ENCODE results near the gene NEDD9.

Gene NEDD9

DNA sequence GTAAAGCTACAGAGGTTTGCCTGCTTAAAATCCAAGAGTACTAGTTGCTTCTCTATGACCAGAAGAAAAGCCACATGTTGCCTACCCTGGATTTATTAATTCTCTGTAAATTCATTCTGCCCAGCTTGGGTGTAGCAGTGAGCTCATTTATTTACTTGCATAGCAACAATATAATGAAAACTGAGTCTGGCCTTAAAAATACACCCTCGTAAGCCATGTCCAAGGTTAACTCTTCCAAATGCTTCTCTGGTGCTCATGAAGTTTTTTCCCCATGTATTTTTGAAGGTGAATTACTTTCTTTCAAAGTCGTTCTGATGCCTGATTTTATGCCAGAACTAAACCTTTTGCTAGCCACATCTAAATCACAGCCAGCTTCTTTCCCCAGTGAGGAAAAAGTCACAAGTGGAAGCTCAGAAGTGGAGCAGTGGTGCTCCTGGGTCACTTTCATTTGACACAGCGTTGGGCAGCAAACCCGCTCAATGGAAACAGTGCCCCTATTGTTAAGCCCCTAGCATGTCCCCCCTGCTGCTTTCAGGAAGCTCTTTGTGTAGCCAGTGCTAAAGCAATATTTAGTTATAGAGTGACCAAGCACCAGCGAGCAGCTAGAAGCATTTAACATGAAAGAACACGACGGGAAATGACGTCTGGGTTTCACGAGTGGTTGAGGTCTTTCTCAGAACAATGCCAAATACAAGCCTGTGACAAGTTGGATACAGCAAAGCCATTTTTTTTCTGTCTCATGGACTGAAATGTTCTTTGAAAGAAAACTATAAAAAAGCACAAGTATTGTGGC, 29.8 kb downstream of the NEDD9 start:
- TF ChIP-seq OVOL3 (tag by site-specific recombination; IDR thresholded peaks at IDR 0.05), result no peak
- TF ChIP-seq, protein P1, sequence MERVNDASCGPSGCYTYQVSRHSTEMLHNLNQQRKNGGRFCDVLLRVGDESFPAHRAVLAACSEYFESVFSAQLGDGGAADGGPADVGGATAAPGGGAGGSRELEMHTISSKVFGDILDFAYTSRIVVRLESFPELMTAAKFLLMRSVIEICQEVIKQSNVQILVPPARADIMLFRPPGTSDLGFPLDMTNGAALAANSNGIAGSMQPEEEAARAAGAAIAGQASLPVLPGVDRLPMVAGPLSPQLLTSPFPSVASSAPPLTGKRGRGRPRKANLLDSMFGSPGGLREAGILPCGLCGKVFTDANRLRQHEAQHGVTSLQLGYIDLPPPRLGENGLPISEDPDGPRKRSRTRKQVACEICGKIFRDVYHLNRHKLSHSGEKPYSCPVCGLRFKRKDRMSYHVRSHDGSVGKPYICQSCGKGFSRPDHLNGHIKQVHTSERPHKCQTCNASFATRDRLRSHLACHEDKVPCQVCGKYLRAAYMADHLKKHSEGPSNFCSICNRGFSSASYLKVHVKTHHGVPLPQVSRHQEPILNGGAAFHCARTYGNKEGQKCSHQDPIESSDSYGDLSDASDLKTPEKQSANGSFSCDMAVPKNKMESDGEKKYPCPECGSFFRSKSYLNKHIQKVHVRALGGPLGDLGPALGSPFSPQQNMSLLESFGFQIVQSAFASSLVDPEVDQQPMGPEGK (tag by site-specific recombination; IDR thresholded peaks at IDR 0.05), result no peak
- TF ChIP-seq SCRT2 (tag by site-specific recombination; IDR thresholded peaks at IDR 0.05), result peak; percentile 76
- no peak for TF ChIP-seq SP7 (tag by site-specific recombination; IDR thresholded peaks at IDR 0.05)
- CTCF ChIA-PET, result interaction anchor here (0.6 to 1.2 kb wide), 4 partner anchors 29 to 338 kb away, joined by 3 to 6 read pairs (median 5); no protein-coding TSS in a partner anchor
- POLR2A ChIA-PET, result interaction anchor here (1.7 kb wide), 1 partner anchor 30 kb away, joined by 5 read pairs; the partner anchor contains the start of gene NEDD9
- Histone ChIP-seq H3K4me1 (ENCODE audit: control insufficient read depth, insufficient read depth, low read length) (peaks cover 18% of the 10 kb centered on the region), H3K36me3 (ENCODE audit: control insufficient read depth in 2 of 2, insufficient read depth in 1 of 2, low read length in 2 of 2) (no peaks in the 10 kb centered on the region), H3K27ac (ENCODE audit: extremely low read depth, low read depth, low read length) (no peak overlapping the region; the same call in 1 of the 2 replicates), H3K4me3 (ENCODE audit: low read depth, low read length) (no peak overlapping the region), H3K9me3 (ENCODE audit: control insufficient read depth, insufficient read depth, low read depth, low read length) (no peaks in the 10 kb centered on the region)

DNA sequence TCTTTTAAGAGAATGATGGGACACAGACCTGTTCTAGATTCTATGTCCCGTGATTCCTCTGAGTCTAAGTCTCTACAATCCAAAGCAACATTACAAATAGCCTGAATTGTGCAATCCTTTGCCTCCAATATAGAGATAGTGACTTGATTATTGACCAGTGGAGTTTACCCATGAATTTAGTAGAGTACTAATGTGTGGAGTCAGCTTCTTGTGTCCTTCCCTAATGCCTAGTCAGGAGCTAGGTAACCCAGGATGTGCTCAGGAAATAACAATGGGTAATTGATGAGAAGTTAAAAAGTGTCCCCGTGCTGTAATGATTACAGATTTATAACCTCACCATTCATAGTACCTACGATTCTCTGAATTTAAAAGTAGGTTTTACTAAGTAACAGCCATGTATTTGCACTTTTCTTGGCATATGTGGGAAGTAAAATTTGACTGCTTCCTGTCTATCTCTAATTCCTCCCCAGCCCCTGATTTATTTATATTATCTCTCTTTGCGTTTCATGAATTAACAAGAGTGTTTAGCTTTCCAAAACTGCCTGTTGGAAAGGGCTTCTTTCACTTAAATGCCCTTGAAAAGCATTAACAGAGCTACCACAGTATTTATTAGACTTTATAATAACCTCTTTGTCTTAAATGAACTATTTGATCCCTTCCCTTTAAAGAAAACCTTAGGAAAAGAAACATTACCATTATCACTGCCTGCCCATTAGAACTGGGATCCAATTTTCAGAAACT, 30.5 kb downstream of the NEDD9 start:
- Histone ChIP-seq H3K27ac (ENCODE audit: extremely low read depth, low read depth, low read length) (no peak overlapping the region), H3K4me3 (ENCODE audit: low read depth, low read length) (no peak overlapping the region), H3K9me3 (ENCODE audit: control insufficient read depth, insufficient read depth, low read depth, low read length) (no peaks in the 10 kb centered on the region), H3K4me1 (ENCODE audit: control insufficient read depth, insufficient read depth, low read length) (peaks cover 17% of the 10 kb centered on the region), H3K36me3 (ENCODE audit: control insufficient read depth in 2 of 2, insufficient read depth in 1 of 2, low read length in 2 of 2) (no peaks in the 10 kb centered on the region)
- CTCF ChIA-PET, result interaction anchor here (0.9 to 1.1 kb wide), 2 partner anchors 30 to 294 kb away, joined by 6 read pairs; no protein-coding TSS in a partner anchor
- POLR2A ChIA-PET, result interaction anchor here (1.7 kb wide), 1 partner anchor 31 kb away, joined by 5 read pairs; the partner anchor contains the start of gene NEDD9
- no peak for TF ChIP-seq ZNF626 (tag by site-specific recombination; IDR thresholded peaks at IDR 0.05)
- TF ChIP-seq, protein P2, sequence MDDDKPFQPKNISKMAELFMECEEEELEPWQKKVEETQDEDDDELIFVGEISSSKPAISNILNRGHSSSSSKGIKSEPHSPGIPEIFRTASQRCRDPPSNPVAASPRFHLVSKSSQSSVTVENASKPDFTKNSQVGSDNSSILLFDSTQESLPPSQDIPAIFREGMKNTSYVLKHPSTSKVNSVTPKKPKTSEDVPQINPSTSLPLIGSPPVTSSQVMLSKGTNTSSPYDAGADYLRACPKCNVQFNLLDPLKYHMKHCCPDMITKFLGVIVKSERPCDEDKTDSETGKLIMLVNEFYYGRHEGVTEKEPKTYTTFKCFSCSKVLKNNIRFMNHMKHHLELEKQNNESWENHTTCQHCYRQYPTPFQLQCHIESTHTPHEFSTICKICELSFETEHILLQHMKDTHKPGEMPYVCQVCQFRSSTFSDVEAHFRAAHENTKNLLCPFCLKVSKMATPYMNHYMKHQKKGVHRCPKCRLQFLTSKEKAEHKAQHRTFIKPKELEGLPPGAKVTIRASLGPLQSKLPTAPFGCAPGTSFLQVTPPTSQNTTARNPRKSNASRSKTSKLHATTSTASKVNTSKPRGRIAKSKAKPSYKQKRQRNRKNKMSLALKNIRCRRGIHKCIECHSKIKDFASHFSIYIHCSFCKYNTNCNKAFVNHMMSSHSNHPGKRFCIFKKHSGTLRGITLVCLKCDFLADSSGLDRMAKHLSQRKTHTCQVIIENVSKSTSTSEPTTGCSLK (tag by site-specific recombination; IDR thresholded peaks at IDR 0.05), result no peak
- no peak for TF ChIP-seq ZNF155 (tag by site-specific recombination; IDR thresholded peaks at IDR 0.05)
- no peak for TF ChIP-seq GLI4 (tag by site-specific recombination; IDR thresholded peaks at IDR 0.05)
- no peak for TF ChIP-seq ZNF623 (tag by site-specific recombination; IDR thresholded peaks at IDR 0.05)
- TF ChIP-seq ZSCAN23 (tag by site-specific recombination; IDR thresholded peaks at IDR 0.05), result no peak
- no peak for TF ChIP-seq ZNF677 (tag by site-specific recombination; IDR thresholded peaks at IDR 0.05)
- TF ChIP-seq ZNF561 (tag by site-specific recombination; IDR thresholded peaks at IDR 0.05; ENCODE audit: borderline replicate concordance), result no peak
- TF ChIP-seq ZSCAN30 (tag by site-specific recombination; IDR thresholded peaks at IDR 0.05), result no peak
- no peak for TF ChIP-seq ZNF610 (tag by site-specific recombination; IDR thresholded peaks at IDR 0.05; ENCODE audit: borderline replicate concordance)
- no peak for TF ChIP-seq ZNF2 (tag by site-specific recombination; IDR thresholded peaks at IDR 0.05)
- TF ChIP-seq, protein P3, sequence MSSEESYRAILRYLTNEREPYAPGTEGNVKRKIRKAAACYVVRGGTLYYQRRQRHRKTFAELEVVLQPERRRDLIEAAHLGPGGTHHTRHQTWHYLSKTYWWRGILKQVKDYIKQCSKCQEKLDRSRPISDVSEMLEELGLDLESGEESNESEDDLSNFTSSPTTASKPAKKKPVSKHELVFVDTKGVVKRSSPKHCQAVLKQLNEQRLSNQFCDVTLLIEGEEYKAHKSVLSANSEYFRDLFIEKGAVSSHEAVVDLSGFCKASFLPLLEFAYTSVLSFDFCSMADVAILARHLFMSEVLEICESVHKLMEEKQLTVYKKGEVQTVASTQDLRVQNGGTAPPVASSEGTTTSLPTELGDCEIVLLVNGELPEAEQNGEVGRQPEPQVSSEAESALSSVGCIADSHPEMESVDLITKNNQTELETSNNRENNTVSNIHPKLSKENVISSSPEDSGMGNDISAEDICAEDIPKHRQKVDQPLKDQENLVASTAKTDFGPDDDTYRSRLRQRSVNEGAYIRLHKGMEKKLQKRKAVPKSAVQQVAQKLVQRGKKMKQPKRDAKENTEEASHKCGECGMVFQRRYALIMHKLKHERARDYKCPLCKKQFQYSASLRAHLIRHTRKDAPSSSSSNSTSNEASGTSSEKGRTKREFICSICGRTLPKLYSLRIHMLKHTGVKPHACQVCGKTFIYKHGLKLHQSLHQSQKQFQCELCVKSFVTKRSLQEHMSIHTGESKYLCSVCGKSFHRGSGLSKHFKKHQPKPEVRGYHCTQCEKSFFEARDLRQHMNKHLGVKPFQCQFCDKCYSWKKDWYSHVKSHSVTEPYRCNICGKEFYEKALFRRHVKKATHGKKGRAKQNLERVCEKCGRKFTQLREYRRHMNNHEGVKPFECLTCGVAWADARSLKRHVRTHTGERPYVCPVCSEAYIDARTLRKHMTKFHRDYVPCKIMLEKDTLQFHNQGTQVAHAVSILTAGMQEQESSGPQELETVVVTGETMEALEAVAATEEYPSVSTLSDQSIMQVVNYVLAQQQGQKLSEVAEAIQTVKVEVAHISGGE (tag by site-specific recombination; conservative IDR thresholded peaks at IDR 0.05; ENCODE audit: low read depth), result no peak
